Activated T-helper 9 cell treated with anti-CD3 and anti-CD28 coated beads, Interleukin-2, amount 50 U/mL, for 16 hours (primary cell): ENCODE measurements around the gene DNAJC4.

ENCODE experiments used
- DNase-seq: peaks from one replicate; pipeline ENCODE4 v3.0.0-alpha.2; 2020; ENCODE audit warnings: low read depth

The DNAJC4 gene

DNA sequence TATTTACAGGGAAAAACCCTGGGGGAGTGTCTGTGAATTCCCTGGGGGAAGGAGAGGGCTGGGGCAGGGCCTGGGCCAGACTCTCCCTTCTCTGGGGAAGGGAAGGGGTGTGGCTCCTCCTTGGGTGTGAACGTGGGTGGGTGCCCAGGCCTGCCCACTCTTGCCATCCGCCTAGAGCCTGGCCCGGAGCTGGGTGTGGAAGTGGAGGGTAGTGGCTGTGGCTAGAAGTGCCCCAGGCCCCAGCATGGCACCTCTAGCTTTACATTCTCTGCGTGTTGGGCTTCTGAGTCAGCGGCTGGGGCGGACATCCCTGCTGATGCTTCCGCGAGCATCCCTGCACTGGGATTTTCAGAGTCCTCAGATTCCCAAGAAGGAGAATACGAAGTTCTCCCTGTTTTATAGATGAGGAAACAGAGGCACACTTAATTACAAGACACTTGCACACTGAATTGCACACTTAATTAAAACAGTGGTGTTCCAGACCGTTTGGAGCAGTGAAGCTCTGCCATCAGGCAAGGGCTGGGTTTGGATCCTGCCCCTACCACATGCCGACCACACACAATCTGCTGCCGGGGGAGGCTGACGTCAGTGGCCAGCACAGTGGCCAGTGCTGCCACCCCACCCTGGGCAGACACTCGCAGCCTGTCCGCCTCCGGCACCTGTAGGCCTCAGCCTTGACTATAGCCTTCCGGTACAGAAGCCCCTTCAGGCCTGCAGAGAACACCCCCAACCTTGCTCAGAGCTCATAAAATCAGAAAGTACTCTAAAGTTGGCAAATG lies 46.5 kb downstream of the DNAJC4 start:
- no peak for DNase-seq

DNA sequence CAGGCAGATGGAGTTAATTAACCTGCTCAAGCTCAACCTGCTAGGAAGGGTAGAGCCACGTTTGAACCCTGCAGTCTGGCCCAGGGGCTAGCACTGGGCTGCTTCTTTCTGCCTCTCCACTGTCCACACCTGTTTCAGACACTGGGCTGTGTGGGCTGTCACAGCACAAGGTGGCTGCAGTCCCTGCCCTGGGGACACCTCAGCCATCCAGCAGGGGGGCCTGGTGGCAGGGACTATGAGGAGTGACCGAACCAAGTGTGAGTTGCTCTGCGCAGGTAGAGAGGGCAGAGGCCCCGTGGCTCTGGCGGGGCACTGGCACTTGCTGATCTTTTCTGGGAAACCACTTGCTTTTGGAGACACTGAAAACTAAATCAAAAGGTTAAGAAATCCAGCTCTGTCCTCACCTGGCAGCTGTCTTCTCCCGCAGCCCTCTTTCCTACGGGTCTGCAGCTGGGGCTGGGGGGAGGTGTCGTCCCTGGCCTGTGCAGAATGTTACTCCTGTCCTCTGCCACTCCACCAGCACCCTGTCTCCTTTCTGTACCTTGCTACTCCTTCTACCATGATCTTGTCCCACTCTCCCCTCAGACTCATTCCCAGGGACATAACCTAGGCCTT lies 48.3 kb downstream of the DNAJC4 start:
- DNase-seq = no peak

GRCh38 chr11:64281957-64282770 lies 51.8 kb downstream of the DNAJC4 start:
- no peak for DNase-seq

- DNase-seq = no peak
Measured at GRCh38 chr11:64283092-64283491, 52.7 kb downstream of the DNAJC4 start.
